ENCODE results near the gene LVRN.

Gene LVRN

DNA sequence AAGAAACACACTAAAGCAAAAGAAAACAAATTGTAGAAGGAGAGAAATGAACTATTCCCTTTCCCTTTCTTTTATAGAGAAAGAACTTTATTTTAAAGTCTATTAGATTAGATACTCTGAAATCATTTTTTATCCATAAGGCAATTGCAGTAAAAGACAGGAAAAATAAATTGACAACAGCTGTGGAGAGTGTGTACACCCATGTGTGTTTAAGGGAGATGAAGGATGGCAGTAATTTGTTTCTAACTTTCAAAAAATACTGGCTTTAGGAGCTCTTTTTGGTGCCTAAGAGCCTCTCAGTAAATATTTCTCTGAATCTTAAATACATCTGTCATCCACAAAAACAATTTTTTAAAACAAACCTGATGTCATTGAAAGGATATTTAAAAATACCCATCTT is 51.7 kb downstream of the LVRN start:
- DNase-seq (ENCODE audit: low read depth in 2 of 2) = no peak

- DNase-seq (ENCODE audit: low read depth in 2 of 2) = no peak
Observed at GRCh38 chr5:116023619-116024018, 61.3 kb downstream of the LVRN start.

DNA sequence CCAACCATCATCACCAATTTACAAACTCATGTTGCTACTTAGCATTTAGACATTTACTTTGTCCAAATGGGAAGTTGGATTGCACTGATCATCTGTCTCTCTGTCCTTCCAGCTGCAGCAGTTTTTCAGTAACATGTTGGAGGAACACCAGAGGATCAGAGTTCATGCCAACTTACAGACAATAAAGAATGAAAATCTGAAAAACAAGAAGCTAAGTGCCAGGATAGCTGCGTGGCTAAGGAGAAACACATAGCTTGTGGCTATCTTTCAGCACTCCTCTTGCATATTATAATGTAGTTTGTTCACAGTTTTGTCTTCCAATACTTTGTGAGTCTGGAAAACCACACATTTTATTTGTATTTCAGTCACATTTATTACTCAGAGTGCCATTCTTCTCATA is 63.6 kb downstream of the LVRN start:
- DNase-seq (ENCODE audit: low read depth in 2 of 2) = no peak

GRCh38 chr5:116032094-116032517 is 69.8 kb downstream of the LVRN start, which contains the start of gene ARL14EPL:
Gene ARL14EPL (plus strand): TSS chr5:116032472. CDS start chr5:116051466, 18,994 bp downstream.
- no peak for DNase-seq (ENCODE audit: low read depth in 2 of 2)

- DNase-seq (ENCODE audit: low read depth in 2 of 2) = no peak
Observed at GRCh38 chr5:116032991-116033390, 70.7 kb downstream of the LVRN start.

DNA sequence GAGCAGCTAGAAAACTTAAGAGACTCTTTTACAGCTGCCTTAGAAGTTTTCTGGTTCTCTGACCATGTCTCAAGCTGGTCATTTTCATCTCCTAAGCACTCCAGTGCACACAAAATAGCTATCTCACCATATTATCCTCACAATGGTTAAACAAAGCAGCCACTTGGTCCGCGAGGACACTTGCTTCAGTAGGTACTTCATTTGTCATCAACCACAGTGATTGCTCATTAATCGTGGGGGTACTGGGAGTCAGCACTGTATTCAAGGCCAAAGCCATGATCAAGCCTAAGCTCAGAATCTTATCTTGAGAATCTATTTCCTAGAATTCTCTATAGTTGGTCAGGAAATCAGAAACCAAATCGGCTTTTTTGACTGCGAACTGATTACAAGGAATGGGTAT is 72.8 kb downstream of the LVRN start:
- DNase-seq (ENCODE audit: low read depth in 2 of 2) = no peak

- no peak for DNase-seq (ENCODE audit: low read depth in 2 of 2)
Observed at GRCh38 chr5:116037236-116037822, 75.1 kb downstream of the LVRN start.

- no peak for DNase-seq (ENCODE audit: low read depth in 2 of 2)
Observed at GRCh38 chr5:116038817-116039216, 76.5 kb downstream of the LVRN start.

DNA sequence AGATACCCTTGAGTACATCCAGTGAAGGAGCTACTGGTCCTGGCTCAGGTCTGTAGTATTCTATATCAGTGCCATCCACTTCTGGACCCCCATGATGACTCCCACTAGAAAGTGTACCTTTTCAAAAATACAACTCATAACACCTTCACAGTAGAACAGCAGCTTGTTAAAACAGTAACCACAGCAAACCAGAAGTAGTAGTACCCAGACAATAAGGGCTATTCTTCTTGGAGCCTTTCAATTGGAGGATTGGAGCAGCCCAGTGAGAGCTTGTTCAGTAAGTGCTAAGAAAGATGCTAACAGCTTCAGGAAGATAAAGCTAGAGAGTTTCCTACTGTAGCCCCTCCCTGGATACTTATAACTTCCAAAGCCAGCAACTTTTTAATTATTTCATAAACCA is 80.1 kb downstream of the LVRN start:
- no peak for DNase-seq (ENCODE audit: low read depth in 2 of 2)

- DNase-seq (ENCODE audit: low read depth in 2 of 2) = no peak
Observed at GRCh38 chr5:116044073-116044472, 81.8 kb downstream of the LVRN start.

- no peak for DNase-seq (ENCODE audit: low read depth in 2 of 2)
Observed at GRCh38 chr5:116045821-116046220, 83.5 kb downstream of the LVRN start.

DNA sequence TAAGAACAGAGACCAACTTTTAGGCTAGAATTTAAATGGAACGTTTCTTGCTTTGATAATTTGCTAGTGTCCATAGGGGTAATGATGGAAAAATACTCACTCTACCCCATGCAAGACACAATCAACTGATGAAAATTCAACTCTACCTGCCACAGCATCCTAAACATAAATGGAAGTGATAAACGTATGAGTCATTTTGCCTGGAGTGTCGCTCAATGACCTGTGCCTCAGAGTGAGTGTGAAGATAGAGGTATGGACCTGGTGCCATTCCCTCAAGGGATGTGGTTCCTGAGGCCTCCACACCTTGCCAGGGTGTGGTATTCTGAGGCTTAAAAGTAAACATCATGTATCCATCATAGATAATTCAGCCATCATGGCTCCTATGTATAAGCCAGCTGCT is 84.0 kb downstream of the LVRN start:
- no peak for DNase-seq (ENCODE audit: low read depth in 2 of 2)

- DNase-seq (ENCODE audit: low read depth in 2 of 2) = no peak
Observed at GRCh38 chr5:116046823-116047222, 84.5 kb downstream of the LVRN start.

DNA sequence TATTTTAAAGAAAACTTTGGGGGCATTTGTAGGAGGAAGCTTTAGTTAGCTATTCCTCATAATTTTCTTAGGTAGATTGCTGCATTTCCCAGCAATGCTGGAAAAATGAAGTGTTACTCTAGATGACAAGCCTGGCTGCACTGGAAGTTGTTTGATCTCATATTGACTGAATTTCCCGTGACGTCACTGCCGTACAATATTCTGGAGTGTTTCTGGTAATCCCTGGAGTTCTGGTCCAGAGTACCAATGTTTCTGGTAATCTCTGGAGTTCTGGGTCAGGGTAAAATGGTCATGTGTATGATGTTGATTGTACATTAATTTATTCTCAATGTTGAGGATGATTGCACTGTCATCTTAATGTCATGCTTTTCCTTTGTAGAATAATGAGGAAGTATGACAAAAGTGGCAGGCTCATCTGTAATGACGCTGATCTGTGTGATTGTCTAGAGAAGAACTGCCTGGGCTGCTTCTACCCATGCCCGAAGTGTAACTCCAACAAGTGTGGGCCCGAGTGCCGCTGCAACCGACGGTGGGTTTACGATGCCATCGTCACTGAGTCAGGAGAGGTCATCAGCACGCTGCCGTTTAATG is 96.2 kb downstream of the LVRN start:
- no peak for DNase-seq (ENCODE audit: low read depth in 2 of 2)

DNA sequence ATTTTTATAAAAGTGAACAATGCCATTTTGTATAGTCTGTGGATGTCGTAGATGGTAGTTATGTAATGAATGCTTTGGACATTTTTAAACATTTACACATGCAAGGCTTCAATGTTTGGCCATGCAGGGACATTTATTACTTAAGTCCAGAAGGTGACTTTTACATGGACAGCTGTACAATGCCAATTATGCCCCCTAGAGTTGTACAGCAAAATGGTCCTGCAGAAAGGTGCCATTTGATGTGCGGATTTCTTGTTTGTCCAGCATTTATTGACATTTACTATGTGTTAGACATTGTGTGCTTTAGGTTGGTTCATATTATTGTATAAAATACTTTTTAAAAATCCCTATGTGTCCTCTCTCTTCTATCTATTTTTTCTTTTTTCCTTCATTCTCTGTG is 100.1 kb downstream of the LVRN start:
- DNase-seq (ENCODE audit: low read depth in 2 of 2) = no peak

- DNase-seq (ENCODE audit: low read depth in 2 of 2) = no peak
Observed at GRCh38 chr5:116063950-116064349, 101.7 kb downstream of the LVRN start.

GRCh38 chr5:116068028-116068632 is 105.9 kb downstream of the LVRN start:
- no peak for DNase-seq (ENCODE audit: low read depth in 2 of 2)

- DNase-seq (ENCODE audit: low read depth in 2 of 2) = no peak
Observed at GRCh38 chr5:116071211-116071610, 108.9 kb downstream of the LVRN start.

- DNase-seq (ENCODE audit: low read depth in 2 of 2) = no peak
Observed at GRCh38 chr5:116075191-116075831, 113.0 kb downstream of the LVRN start.

DNA sequence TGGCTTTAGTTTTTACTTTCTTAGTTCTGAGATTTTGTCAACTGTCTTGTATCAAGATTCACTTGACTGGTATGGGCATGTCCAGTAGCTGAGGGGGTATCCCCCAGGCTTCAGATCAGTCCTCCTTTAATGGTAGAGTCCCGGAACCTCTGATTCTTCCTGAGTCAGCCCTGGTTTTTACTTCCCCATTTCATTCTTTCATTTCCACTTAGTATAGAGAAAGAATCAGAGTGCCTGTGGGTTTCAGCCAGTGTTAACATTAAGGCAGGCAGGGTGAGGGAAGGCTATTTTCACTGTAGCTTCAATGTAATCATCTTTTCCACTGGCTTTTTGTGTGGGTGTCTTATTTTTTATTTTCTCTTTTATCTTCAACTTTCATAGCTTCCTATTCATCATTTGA is 114.2 kb downstream of the LVRN start:
- DNase-seq (ENCODE audit: low read depth in 2 of 2) = no peak
